OCI-LY1 (cell line): ENCODE results near the gene KRCC1.

Source experiments
- H2AFZ ChIP-seq: fragments of 200-600 bp; sonication (generic), shearing (Covaris generic); 2 replicates; pipeline ENCODE4 v1.6.0; 2014; ENCODE audit warnings: antibody characterized with exemption, mild to moderate bottlenecking, low read length
- H3F3A ChIP-seq: fragments of 200-600 bp; sonication (generic), shearing (Covaris generic); 2 replicates; pipeline ENCODE4 v1.6.0; 2014; ENCODE audit warnings: mild to moderate bottlenecking, antibody characterized with exemption, low read length, moderate library complexity; ENCODE audit not compliant: insufficient read depth
- H3K27ac ChIP-seq: fragments of 200-600 bp; sonication (generic); 2 replicates; pipeline ENCODE4 v1.5.1; 2014; ENCODE audit warnings: low read length, mixed run types, mild to moderate bottlenecking, low read depth; ENCODE audit not compliant: poor library complexity, severe bottlenecking
- H3K27me3 ChIP-seq: fragments of 200-600 bp; sonication (generic); 2 replicates; pipeline ENCODE4 v1.6.0; 2014; ENCODE audit warnings: antibody characterized with exemption, mild to moderate bottlenecking, low read length, moderate library complexity; ENCODE audit not compliant: insufficient read depth
- H3K36me3 ChIP-seq: fragments of 200-600 bp; sonication (generic); 2 replicates; pipeline ENCODE4 v1.6.1; 2014; ENCODE audit warnings: mild to moderate bottlenecking, antibody characterized with exemption, low read length, moderate library complexity, mixed read lengths; ENCODE audit not compliant: insufficient read depth
- H3K4me1 ChIP-seq: fragments of 200-600 bp; sonication (generic); 2 replicates; pipeline ENCODE4 v1.5.1; 2014; ENCODE audit warnings: mild to moderate bottlenecking, low read length, moderate library complexity; ENCODE audit not compliant: insufficient read depth, severe bottlenecking
- H3K4me2 ChIP-seq: fragments of 200-600 bp; sonication (generic), shearing (Covaris generic); 2 replicates; pipeline ENCODE4 v1.6.1; 2014; ENCODE audit warnings: low read length
- H3K4me3 ChIP-seq: fragments of 200-600 bp; sonication (generic); 2 replicates; pipeline ENCODE4 v1.5.1; 2014; ENCODE audit warnings: low read length, low read depth, mild to moderate bottlenecking, mixed read lengths; ENCODE audit not compliant: poor library complexity, severe bottlenecking
- H3K79me2 ChIP-seq: fragments of 200-600 bp; shearing (Covaris generic); 2 replicates; pipeline ENCODE4 v1.6.1; 2016; ENCODE audit warnings: mixed run types, low read length, mixed read lengths; ENCODE audit not compliant: insufficient read depth
- H3K9ac ChIP-seq: fragments of 200-600 bp; sonication (generic), shearing (Covaris generic); 2 replicates; pipeline ENCODE4 v1.6.1; 2014; ENCODE audit warnings: mild to moderate bottlenecking, low read length, mixed read lengths
- H3K9me2 ChIP-seq: fragments of 200-600 bp; sonication (generic), shearing (Covaris generic); 2 replicates; pipeline ENCODE4 v1.6.1; 2014; ENCODE audit warnings: low read depth, mild to moderate bottlenecking, low read length, mixed read lengths
- H3K9me3 ChIP-seq: fragments of 200-600 bp; shearing (Covaris generic); 2 replicates; pipeline ENCODE4 v1.6.1; 2014; ENCODE audit warnings: low read length, mixed read lengths
- H4K20me1 ChIP-seq: fragments of 200-600 bp; sonication (generic), shearing (Covaris generic); 2 replicates; pipeline ENCODE4 v1.6.0; 2016; ENCODE audit warnings: mild to moderate bottlenecking, low read length; ENCODE audit not compliant: insufficient read depth
- CTCF ChIP-seq: fragments of 200-600 bp; sonication (generic), shearing (Covaris generic); IDR thresholded peaks from 2 replicates; pipeline ENCODE4 v1.5.1; 2017; ENCODE audit warnings: mild to moderate bottlenecking, antibody characterized with exemption, low read length, moderate library complexity, mixed read lengths
- EZH2 ChIP-seq: fragments of 200-600 bp; sonication (generic), shearing (Covaris generic); IDR thresholded peaks from 2 replicates; pipeline ENCODE4 v1.8.0; 2017; ENCODE audit warnings: borderline replicate concordance, mixed run types, mild to moderate bottlenecking, antibody characterized with exemption, low read length, moderate library complexity, mixed read lengths

KRCC1 gene

GRCh38 chr2:88042476-88042875 is 13.1 kb downstream of the KRCC1 start:
- Histone ChIP-seq H3K9me3 (0 out of 2 replicates have a peak, but pooled peaks cover 3% of the 10 kb centered on the region), H3K27me3 (no peaks in the 10 kb centered on the region), H4K20me1 (no peaks in the 10 kb centered on the region; the same call in 1 of the 2 replicates), H3K4me1 (no peaks in the 10 kb centered on the region), H3K4me3 (no peak overlapping the region), H3K9me2 (no peaks in the 10 kb centered on the region), H3K4me2 (no peak overlapping the region), H3K36me3 (peaks cover 22% of the 10 kb centered on the region), H2AFZ (no peak overlapping the region), H3K9ac (no peak overlapping the region), H3K79me2 (no peaks in the 10 kb centered on the region), H3K27ac (no peak overlapping the region), H3F3A (no peaks in the 10 kb centered on the region)
- TF ChIP-seq EZH2 (no peak), CTCF (no peak)

GRCh38 chr2:88038263-88039105 is 17.1 kb downstream of the KRCC1 start:
- Histone ChIP-seq H4K20me1 (no peaks in the 10 kb centered on the region), H3F3A (no peaks in the 10 kb centered on the region), H3K27me3 (no peaks in the 10 kb centered on the region), H3K36me3 (peaks cover 47% of the 10 kb centered on the region), H3K9me3 (peaks cover 7% of the 10 kb centered on the region), H3K9ac (no peak overlapping the region), H3K27ac (no peak overlapping the region), H3K4me1 (no peaks in the 10 kb centered on the region), H2AFZ (no peak overlapping the region), H3K9me2 (no peaks in the 10 kb centered on the region), H3K4me2 (no peak overlapping the region), H3K79me2 (no peaks in the 10 kb centered on the region), H3K4me3 (no peak overlapping the region)
- TF ChIP-seq EZH2 (no peak), CTCF (no peak)

DNA sequence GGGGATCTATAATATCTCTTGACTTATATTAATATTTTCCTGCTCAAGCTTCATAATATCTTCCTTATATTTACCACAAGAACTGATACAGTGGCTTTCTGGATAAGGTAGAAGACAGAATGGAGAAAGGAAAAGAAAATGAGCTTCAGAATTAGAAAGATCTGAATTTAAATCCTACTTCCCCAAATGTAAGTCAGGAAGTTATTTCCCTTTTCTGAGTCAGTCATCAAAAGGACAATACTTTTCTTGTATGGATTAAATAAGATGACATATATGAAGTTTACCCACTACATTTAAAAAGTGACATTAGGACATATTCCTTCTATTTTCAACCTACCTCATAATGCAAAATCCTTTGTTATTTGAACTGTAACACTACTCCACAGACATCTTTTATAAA is 19.0 kb downstream of the KRCC1 start:
- no peak overlapping the region for H3K4me3 ChIP-seq
- H3K9me3 ChIP-seq = peaks cover 7% of the 10 kb centered on the region
- H3K4me1 ChIP-seq = no peaks in the 10 kb centered on the region
- H3K27ac ChIP-seq = no peak overlapping the region
- no peaks in the 10 kb centered on the region for H3F3A ChIP-seq
- no peak for TF ChIP-seq CTCF
- TF ChIP-seq EZH2 = no peak
- no peak overlapping the region for H2AFZ ChIP-seq
- H3K79me2 ChIP-seq = no peaks in the 10 kb centered on the region
- peaks cover 65% of the 10 kb centered on the region for H3K36me3 ChIP-seq
- H3K27me3 ChIP-seq = no peaks in the 10 kb centered on the region
- H3K4me2 ChIP-seq = no peak overlapping the region
- H3K9ac ChIP-seq = no peak overlapping the region
- no peaks in the 10 kb centered on the region for H4K20me1 ChIP-seq
- H3K9me2 ChIP-seq = no peaks in the 10 kb centered on the region
